MM.1S (cell line): ENCODE data around the gene NPC1.

Source experiments
- CTCF ChIP-seq: fragments of 300-600 bp; sonication (generic); IDR thresholded peaks from 2 replicates; pipeline ENCODE4 v1.5.1; 2016; ENCODE audit warnings: antibody characterized with exemption, low read length, mixed read lengths
- EZH2 ChIP-seq: fragments of 300-600 bp; sonication (generic); optimal IDR thresholded peaks from 2 replicates; pipeline ENCODE3; 2017; ENCODE audit warnings: low read depth, mild to moderate bottlenecking, antibody characterized with exemption, low read length, mixed read lengths

- TF ChIP-seq CTCF (no peak), EZH2 (no peak)
Measured at GRCh38 chr18:23614891-23615290, 28.6 kb upstream of the NPC1 start.
